ENCODE data around the gene TMEM260.
"Not testable (repeated sequence)": the region's sequence is repeated elsewhere in the genome, so short reads cannot be mapped to it uniquely, and the experiment has no call there.

Gene TMEM260

DNA sequence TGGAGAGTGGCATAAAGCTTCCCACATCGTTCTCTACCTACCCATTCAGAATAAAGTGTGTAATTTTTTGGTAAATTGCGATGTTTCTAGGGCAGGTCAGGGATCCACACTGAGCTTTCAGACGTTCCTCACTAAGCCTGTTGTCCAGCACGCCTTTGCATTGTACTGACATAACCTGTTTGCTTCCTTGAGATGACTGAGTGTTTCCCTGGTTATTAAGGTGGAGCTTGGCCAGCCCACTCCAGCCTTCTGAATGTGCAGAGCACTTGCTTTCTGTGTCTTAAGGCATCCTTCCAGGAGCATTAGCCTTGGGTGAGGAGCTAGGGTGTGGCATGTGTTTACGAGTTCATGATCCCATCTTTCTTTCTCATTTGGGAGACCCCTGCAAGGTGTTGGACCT, 96.4 kb downstream of the TMEM260 start:
- no peak for DNase-seq (ENCODE audit: extremely low spot score)
- ChIA-PET CTCF (no interaction called here), POLR2A (no interaction called here)
- TF ChIP-seq, protein P1, sequence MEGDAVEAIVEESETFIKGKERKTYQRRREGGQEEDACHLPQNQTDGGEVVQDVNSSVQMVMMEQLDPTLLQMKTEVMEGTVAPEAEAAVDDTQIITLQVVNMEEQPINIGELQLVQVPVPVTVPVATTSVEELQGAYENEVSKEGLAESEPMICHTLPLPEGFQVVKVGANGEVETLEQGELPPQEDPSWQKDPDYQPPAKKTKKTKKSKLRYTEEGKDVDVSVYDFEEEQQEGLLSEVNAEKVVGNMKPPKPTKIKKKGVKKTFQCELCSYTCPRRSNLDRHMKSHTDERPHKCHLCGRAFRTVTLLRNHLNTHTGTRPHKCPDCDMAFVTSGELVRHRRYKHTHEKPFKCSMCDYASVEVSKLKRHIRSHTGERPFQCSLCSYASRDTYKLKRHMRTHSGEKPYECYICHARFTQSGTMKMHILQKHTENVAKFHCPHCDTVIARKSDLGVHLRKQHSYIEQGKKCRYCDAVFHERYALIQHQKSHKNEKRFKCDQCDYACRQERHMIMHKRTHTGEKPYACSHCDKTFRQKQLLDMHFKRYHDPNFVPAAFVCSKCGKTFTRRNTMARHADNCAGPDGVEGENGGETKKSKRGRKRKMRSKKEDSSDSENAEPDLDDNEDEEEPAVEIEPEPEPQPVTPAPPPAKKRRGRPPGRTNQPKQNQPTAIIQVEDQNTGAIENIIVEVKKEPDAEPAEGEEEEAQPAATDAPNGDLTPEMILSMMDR (IDR thresholded peaks at IDR 0.05; ENCODE audit: control extremely low read depth, extremely low read depth, low read depth, missing control alignments) = no peak

- TF ChIP-seq, protein P1 (IDR thresholded peaks at IDR 0.05; ENCODE audit: control extremely low read depth, extremely low read depth, low read depth, missing control alignments) = no peak
- CTCF ChIA-PET = interaction anchor here (1.4 kb wide), 1 partner anchor 12 kb away, joined by 5 read pairs; no protein-coding TSS in a partner anchor
- DNase-seq (ENCODE audit: extremely low spot score) = no peak
- POLR2A ChIA-PET = no interaction called here
Measured at GRCh38 chr14:56678838-56679237, 99.2 kb downstream of the TMEM260 start.

- TF ChIP-seq, protein P1 (IDR thresholded peaks at IDR 0.05; ENCODE audit: control extremely low read depth, extremely low read depth, low read depth, missing control alignments) = no peak
- CTCF ChIA-PET = interaction anchor here (1.2 kb wide), 1 partner anchor 38 kb away, joined by 3 read pairs; no protein-coding TSS in a partner anchor
- no peak for DNase-seq (ENCODE audit: extremely low spot score)
- POLR2A ChIA-PET = no interaction called here
Measured at GRCh38 chr14:56686416-56686815, 106.8 kb downstream of the TMEM260 start.

- CTCF ChIA-PET = no interaction called here
Measured at GRCh38 chr14:56687123-56687522, 107.5 kb downstream of the TMEM260 start.

GRCh38 chr14:56694609-56695008, 115.0 kb downstream of the TMEM260 start:
- ChIA-PET CTCF (no interaction called here), POLR2A (no interaction called here)
- TF ChIP-seq, protein P1 (IDR thresholded peaks at IDR 0.05; ENCODE audit: control extremely low read depth, extremely low read depth, low read depth, missing control alignments) = no peak
- no peak for DNase-seq (ENCODE audit: extremely low spot score)

More at GRCh38 chr14:56687123-56687522, 107.5 kb downstream of the TMEM260 start:
- POLR2A ChIA-PET = no interaction called here
- TF ChIP-seq, protein P1 (IDR thresholded peaks at IDR 0.05; ENCODE audit: control extremely low read depth, extremely low read depth, low read depth, missing control alignments) = no peak
- no peak for DNase-seq (ENCODE audit: extremely low spot score)

GRCh38 chr14:56695216-56695615, 115.6 kb downstream of the TMEM260 start:
- POLR2A ChIA-PET; CTCF ChIA-PET; DNase-seq (ENCODE audit: extremely low spot score): not testable (repeated sequence)
